ENCODE data around the gene BTLA.

BTLA gene

DNA sequence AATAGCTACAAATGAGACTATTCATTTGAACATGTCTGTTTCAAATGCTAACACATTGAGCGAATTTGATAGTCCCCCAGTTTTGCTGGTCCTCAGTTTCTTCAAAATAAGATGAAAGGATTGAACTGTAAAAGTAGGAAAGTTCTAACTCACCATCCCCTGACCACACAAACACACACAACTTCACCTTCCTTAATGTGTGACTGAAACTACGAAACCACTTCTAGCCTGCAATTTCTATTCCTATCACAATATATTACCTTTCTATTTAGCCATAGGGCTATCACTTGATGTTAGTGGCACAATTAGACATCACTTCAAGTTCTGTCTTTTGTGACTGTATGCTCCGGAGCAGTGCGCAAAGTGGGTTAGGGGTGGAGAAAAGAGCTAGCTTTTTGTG lies 14.9 kb downstream of the BTLA start:
- TF ChIP-seq ZNF324 (tag by site-specific recombination; IDR thresholded peaks at IDR 0.05) (no peak), ZNF426 (tag by site-specific recombination; IDR thresholded peaks at IDR 0.05) (no peak), ZNF544 (tag by site-specific recombination; IDR thresholded peaks at IDR 0.05) (no peak), ZBTB7A (tag by site-specific recombination; IDR thresholded peaks at IDR 0.05; ENCODE audit: low read depth) (no peak), ZNF416 (tag by site-specific recombination; IDR thresholded peaks at IDR 0.05) (no peak), ZNF274 (IDR thresholded peaks at IDR 0.05; ENCODE audit: low read length) (no peak), ZNF274 (tag by site-specific recombination; IDR thresholded peaks at IDR 0.05; ENCODE audit: borderline replicate concordance) (no peak), ZNF366 (tag by site-specific recombination; conservative IDR thresholded peaks at IDR 0.05) (no peak), ZNF670 (tag by site-specific recombination; IDR thresholded peaks at IDR 0.05; ENCODE audit: low read depth) (no peak), SALL2 (tag by site-specific recombination; IDR thresholded peaks at IDR 0.05; ENCODE audit: borderline replicate concordance) (no peak), ZNF596 (tag by site-specific recombination; IDR thresholded peaks at IDR 0.05) (no peak), ZNF600 (tag by site-specific recombination; IDR thresholded peaks at IDR 0.05) (no peak), ZFP41 (tag by site-specific recombination; IDR thresholded peaks at IDR 0.05; ENCODE audit: borderline replicate concordance) (no peak), ZNF2 (tag by site-specific recombination; IDR thresholded peaks at IDR 0.05) (no peak), GFI1B (tag by site-specific recombination; IDR thresholded peaks at IDR 0.05) (no peak), OSR2 (tag by site-specific recombination; IDR thresholded peaks at IDR 0.05) (no peak), ZNF302 (tag by site-specific recombination; IDR thresholded peaks at IDR 0.05; ENCODE audit: low read depth) (no peak)
- TF ChIP-seq, protein P1, sequence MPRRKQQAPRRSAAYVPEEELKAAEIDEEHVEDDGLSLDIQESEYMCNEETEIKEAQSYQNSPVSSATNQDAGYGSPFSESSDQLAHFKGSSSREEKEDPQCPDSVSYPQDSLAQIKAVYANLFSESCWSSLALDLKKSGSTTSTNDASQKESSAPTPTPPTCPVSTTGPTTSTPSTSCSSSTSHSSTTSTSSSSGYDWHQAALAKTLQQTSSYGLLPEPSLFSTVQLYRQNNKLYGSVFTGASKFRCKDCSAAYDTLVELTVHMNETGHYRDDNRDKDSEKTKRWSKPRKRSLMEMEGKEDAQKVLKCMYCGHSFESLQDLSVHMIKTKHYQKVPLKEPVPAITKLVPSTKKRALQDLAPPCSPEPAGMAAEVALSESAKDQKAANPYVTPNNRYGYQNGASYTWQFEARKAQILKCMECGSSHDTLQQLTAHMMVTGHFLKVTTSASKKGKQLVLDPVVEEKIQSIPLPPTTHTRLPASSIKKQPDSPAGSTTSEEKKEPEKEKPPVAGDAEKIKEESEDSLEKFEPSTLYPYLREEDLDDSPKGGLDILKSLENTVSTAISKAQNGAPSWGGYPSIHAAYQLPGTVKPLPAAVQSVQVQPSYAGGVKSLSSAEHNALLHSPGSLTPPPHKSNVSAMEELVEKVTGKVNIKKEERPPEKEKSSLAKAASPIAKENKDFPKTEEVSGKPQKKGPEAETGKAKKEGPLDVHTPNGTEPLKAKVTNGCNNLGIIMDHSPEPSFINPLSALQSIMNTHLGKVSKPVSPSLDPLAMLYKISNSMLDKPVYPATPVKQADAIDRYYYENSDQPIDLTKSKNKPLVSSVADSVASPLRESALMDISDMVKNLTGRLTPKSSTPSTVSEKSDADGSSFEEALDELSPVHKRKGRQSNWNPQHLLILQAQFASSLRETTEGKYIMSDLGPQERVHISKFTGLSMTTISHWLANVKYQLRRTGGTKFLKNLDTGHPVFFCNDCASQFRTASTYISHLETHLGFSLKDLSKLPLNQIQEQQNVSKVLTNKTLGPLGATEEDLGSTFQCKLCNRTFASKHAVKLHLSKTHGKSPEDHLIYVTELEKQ (tag by site-specific recombination; IDR thresholded peaks at IDR 0.05; ENCODE audit: borderline replicate concordance), result no peak
- TF ChIP-seq, protein P2, sequence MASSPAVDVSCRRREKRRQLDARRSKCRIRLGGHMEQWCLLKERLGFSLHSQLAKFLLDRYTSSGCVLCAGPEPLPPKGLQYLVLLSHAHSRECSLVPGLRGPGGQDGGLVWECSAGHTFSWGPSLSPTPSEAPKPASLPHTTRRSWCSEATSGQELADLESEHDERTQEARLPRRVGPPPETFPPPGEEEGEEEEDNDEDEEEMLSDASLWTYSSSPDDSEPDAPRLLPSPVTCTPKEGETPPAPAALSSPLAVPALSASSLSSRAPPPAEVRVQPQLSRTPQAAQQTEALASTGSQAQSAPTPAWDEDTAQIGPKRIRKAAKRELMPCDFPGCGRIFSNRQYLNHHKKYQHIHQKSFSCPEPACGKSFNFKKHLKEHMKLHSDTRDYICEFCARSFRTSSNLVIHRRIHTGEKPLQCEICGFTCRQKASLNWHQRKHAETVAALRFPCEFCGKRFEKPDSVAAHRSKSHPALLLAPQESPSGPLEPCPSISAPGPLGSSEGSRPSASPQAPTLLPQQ (tag by site-specific recombination; IDR thresholded peaks at IDR 0.05), result no peak
- TF ChIP-seq, protein P3, sequence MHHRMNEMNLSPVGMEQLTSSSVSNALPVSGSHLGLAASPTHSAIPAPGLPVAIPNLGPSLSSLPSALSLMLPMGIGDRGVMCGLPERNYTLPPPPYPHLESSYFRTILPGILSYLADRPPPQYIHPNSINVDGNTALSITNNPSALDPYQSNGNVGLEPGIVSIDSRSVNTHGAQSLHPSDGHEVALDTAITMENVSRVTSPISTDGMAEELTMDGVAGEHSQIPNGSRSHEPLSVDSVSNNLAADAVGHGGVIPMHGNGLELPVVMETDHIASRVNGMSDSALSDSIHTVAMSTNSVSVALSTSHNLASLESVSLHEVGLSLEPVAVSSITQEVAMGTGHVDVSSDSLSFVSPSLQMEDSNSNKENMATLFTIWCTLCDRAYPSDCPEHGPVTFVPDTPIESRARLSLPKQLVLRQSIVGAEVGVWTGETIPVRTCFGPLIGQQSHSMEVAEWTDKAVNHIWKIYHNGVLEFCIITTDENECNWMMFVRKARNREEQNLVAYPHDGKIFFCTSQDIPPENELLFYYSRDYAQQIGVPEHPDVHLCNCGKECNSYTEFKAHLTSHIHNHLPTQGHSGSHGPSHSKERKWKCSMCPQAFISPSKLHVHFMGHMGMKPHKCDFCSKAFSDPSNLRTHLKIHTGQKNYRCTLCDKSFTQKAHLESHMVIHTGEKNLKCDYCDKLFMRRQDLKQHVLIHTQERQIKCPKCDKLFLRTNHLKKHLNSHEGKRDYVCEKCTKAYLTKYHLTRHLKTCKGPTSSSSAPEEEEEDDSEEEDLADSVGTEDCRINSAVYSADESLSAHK (tag by site-specific recombination; IDR thresholded peaks at IDR 0.05), result no peak
- no peaks in the 10 kb centered on the region for H3K9me3 ChIP-seq (ENCODE audit: control insufficient read depth, insufficient read depth, low read depth, low read length)
- H3K36me3 ChIP-seq (ENCODE audit: control insufficient read depth in 2 of 2, insufficient read depth in 1 of 2, low read length in 2 of 2), result no peaks in the 10 kb centered on the region
- no peak overlapping the region for H3K27ac ChIP-seq (ENCODE audit: extremely low read depth, low read depth, low read length)
- CTCF ChIA-PET, result no interaction called here
- no peaks in the 10 kb centered on the region for H3K4me1 ChIP-seq (ENCODE audit: control insufficient read depth, insufficient read depth, low read length)
- no peak overlapping the region for H3K4me3 ChIP-seq (ENCODE audit: low read depth, low read length)
- POLR2A ChIA-PET, result no interaction called here

DNA sequence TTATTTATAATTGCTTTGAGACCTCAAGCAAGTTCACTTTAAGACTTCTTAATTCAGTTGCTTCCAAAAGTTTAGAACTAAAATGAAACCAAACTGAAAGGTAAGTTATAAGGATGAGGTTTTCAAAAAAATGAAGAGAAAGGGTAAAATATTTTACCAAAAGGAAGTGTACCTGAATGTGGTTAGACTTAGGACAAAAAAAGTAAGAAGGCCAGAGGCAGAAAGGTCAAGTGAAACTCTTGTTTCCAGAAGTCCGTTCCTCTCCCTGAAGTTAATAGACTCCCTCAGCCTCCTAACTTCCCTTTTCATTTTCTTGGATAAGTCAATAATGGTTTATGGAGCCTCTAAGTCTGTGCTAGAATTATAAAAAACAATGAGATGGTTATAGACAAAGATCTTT lies 16.6 kb downstream of the BTLA start:
- no peak overlapping the region for H3K27ac ChIP-seq (ENCODE audit: extremely low read depth, low read depth, low read length)
- ChIA-PET CTCF (no interaction called here), POLR2A (interaction anchor here (0.7 kb wide), 1 partner anchor 795 kb away, joined by 7 read pairs; no protein-coding TSS in a partner anchor)
- no peaks in the 10 kb centered on the region for H3K36me3 ChIP-seq (ENCODE audit: control insufficient read depth in 2 of 2, insufficient read depth in 1 of 2, low read length in 2 of 2)
- H3K4me3 ChIP-seq (ENCODE audit: low read depth, low read length), result no peak overlapping the region
- H3K4me1 ChIP-seq (ENCODE audit: control insufficient read depth, insufficient read depth, low read length), result no peaks in the 10 kb centered on the region
- no peaks in the 10 kb centered on the region for H3K9me3 ChIP-seq (ENCODE audit: control insufficient read depth, insufficient read depth, low read depth, low read length)
- no peak for TF ChIP-seq ZNF558 (tag by site-specific recombination; IDR thresholded peaks at IDR 0.05)
- TF ChIP-seq IKZF3 (tag by site-specific recombination; IDR thresholded peaks at IDR 0.05), result no peak
- TF ChIP-seq ZNF24 (tag by site-specific recombination; IDR thresholded peaks at IDR 0.05), result no peak
- TF ChIP-seq, protein P4, sequence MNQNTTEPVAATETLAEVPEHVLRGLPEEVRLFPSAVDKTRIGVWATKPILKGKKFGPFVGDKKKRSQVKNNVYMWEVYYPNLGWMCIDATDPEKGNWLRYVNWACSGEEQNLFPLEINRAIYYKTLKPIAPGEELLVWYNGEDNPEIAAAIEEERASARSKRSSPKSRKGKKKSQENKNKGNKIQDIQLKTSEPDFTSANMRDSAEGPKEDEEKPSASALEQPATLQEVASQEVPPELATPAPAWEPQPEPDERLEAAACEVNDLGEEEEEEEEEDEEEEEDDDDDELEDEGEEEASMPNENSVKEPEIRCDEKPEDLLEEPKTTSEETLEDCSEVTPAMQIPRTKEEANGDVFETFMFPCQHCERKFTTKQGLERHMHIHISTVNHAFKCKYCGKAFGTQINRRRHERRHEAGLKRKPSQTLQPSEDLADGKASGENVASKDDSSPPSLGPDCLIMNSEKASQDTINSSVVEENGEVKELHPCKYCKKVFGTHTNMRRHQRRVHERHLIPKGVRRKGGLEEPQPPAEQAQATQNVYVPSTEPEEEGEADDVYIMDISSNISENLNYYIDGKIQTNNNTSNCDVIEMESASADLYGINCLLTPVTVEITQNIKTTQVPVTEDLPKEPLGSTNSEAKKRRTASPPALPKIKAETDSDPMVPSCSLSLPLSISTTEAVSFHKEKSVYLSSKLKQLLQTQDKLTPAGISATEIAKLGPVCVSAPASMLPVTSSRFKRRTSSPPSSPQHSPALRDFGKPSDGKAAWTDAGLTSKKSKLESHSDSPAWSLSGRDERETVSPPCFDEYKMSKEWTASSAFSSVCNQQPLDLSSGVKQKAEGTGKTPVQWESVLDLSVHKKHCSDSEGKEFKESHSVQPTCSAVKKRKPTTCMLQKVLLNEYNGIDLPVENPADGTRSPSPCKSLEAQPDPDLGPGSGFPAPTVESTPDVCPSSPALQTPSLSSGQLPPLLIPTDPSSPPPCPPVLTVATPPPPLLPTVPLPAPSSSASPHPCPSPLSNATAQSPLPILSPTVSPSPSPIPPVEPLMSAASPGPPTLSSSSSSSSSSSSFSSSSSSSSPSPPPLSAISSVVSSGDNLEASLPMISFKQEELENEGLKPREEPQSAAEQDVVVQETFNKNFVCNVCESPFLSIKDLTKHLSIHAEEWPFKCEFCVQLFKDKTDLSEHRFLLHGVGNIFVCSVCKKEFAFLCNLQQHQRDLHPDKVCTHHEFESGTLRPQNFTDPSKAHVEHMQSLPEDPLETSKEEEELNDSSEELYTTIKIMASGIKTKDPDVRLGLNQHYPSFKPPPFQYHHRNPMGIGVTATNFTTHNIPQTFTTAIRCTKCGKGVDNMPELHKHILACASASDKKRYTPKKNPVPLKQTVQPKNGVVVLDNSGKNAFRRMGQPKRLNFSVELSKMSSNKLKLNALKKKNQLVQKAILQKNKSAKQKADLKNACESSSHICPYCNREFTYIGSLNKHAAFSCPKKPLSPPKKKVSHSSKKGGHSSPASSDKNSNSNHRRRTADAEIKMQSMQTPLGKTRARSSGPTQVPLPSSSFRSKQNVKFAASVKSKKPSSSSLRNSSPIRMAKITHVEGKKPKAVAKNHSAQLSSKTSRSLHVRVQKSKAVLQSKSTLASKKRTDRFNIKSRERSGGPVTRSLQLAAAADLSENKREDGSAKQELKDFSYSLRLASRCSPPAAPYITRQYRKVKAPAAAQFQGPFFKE (tag by site-specific recombination; IDR thresholded peaks at IDR 0.05; ENCODE audit: borderline replicate concordance), result no peak
